Measurements from ENCODE around the gene PIP5K1A.

PIP5K1A gene

DNA sequence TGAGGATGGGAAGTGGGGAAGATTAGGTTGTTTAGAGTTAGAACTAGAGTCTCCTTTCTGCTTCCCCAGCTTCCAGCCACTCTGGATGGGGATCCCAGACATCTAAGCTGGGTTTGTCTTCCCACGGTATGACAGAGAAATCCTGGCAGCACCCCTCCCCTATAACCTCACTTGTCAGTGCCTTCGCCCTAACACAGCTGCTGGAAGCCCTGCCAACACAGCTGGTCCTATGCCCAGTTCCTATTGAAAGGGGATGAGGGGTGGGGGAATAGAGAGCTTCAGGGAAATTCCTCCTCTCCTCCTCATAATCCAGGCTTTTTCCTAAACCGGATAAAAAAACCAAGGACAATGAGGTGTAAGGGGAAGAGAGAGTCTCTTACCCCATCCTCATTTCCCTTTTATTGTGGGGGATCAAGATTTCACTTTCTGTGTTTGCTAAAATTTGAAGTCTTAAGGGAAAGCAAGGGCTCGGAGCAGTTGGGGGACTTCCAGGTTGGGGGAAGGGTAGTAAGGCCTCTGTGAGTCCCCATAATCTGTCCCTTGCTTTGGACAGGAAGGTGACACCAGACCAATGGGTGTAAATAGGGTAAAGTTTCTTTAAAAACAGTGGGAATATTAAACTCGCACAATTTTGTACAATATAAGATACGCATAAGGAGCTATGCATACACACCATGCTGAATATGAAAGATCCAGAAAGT, 23.2 kb upstream of the PIP5K1A start:
- Histone ChIP-seq H3K9ac (ENCODE audit: low read length) (peak overlapping the region; percentile 12), H3K4ac (ENCODE audit: low read depth in 1 of 2, low read length in 2 of 2) (no peak overlapping the region), H2BK12ac (ENCODE audit: low read length in 2 of 2) (no peak overlapping the region), H3K4me1 (ENCODE audit: control insufficient read depth, insufficient read depth, low read depth, low read length) (no peaks in the 10 kb centered on the region), H3K79me1 (replicated peaks; ENCODE audit: low read length, poor library complexity, severe bottlenecking) (peaks cover 4% of the 10 kb centered on the region), H3K27me3 (ENCODE audit: control insufficient read depth in 1 of 2, insufficient read depth in 1 of 2, low read length in 2 of 2) (no peaks in the 10 kb centered on the region), H2AFZ (ENCODE audit: low read depth, low read length) (no peak overlapping the region), H3K36me3 (ENCODE audit: control insufficient read depth in 1 of 2, insufficient read depth in 2 of 2, low read depth in 1 of 2, low read length in 2 of 2) (peaks cover 61 to 76% of the 10 kb centered on the region in 2 experiments), H2BK120ac (ENCODE audit: low read depth, low read length) (no peak overlapping the region), H3K18ac (ENCODE audit: low read depth in 1 of 2, low read length in 2 of 2) (no peak overlapping the region), H2AK5ac (ENCODE audit: low read length, severe bottlenecking) (no peak overlapping the region), H3K4me3 (ENCODE audit: insufficient read depth in 1 of 2, low read depth in 1 of 2, low read length in 2 of 2) (no peak overlapping the region), H3K14ac (ENCODE audit: low read length in 2 of 2) (no peak overlapping the region), H3K4me2 (ENCODE audit: low read length, poor library complexity, severe bottlenecking) (no peak overlapping the region), H4K91ac (ENCODE audit: low read length) (no peak overlapping the region), H2BK15ac (ENCODE audit: low read depth, poor library complexity, severe bottlenecking) (no peak overlapping the region), H2BK5ac (ENCODE audit: low read depth, low read length, poor library complexity, severe bottlenecking) (no peak overlapping the region), H3K27ac (ENCODE audit: low read length, poor library complexity, severe bottlenecking) (no peak overlapping the region), H4K8ac (ENCODE audit: low read length) (no peak overlapping the region), H3K9me3 (ENCODE audit: control insufficient read depth, low read length) (no peaks in the 10 kb centered on the region), H3K23ac (ENCODE audit: low read length in 2 of 2) (no peak overlapping the region)
- DNase-seq: no peak
- WGBS: 98% methylated on average over 3 of the region's 6 CpGs

DNA sequence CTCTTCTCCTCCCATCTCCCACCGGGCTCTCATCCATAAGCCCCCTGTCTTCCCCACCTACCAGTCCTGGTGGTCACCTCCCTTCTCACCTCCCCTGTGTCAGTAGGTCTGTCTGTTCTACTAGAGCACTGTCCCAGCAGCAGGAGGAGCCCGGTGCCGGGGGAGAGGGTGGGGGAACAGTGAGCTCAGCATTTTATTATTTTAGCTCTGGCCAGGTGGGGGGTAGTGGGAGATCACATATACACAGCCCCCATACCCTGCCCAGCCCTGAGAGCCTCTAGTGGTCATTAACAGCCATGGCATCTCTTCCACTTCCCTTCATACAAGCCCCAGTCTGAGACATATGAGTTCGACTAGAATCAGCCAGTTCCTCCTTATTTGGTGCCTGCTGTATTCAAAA, 22.5 kb upstream of the PIP5K1A start, which contains the start of gene TMOD4:
Gene TMOD4 (minus strand): TSS at position 119 of the 400 bp plus-strand sequence. CDS start 1,106 bp downstream, outside the sequence.
- Histone ChIP-seq H3K36me3 (ENCODE audit: control insufficient read depth in 1 of 2, insufficient read depth in 2 of 2, low read depth in 1 of 2, low read length in 2 of 2) (peaks cover 60 to 76% of the 10 kb centered on the region in 2 experiments), H3K27ac (ENCODE audit: low read length, poor library complexity, severe bottlenecking) (no peak within 1 kb of the TSS), H3K23ac (ENCODE audit: low read length in 2 of 2) (no peak within 1 kb of the TSS), H2BK120ac (ENCODE audit: low read depth, low read length) (no peak within 1 kb of the TSS), H2BK12ac (ENCODE audit: low read length in 2 of 2) (no peak within 1 kb of the TSS), H2AK5ac (ENCODE audit: low read length, severe bottlenecking) (no peak within 1 kb of the TSS), H3K14ac (ENCODE audit: low read length in 2 of 2) (no peak within 1 kb of the TSS), H2BK5ac (ENCODE audit: low read depth, low read length, poor library complexity, severe bottlenecking) (no peak within 1 kb of the TSS), H3K4me2 (ENCODE audit: low read length, poor library complexity, severe bottlenecking) (no peak within 1 kb of the TSS), H3K79me1 (replicated peaks; ENCODE audit: low read length, poor library complexity, severe bottlenecking) (peaks cover 6% of the 10 kb centered on the region), H3K27me3 (ENCODE audit: control insufficient read depth in 1 of 2, insufficient read depth in 1 of 2, low read length in 2 of 2) (no peaks in the 10 kb centered on the region), H3K9me3 (ENCODE audit: control insufficient read depth, low read length) (no peaks in the 10 kb centered on the region), H3K4me3 (ENCODE audit: insufficient read depth in 1 of 2, low read depth in 1 of 2, low read length in 2 of 2) (no peak within 1 kb of the TSS), H3K4ac (ENCODE audit: low read depth in 1 of 2, low read length in 2 of 2) (no peak within 1 kb of the TSS), H2BK15ac (ENCODE audit: low read depth, poor library complexity, severe bottlenecking) (no peak within 1 kb of the TSS), H3K4me1 (ENCODE audit: control insufficient read depth, insufficient read depth, low read depth, low read length) (no peaks in the 10 kb centered on the region), H3K9ac (ENCODE audit: low read length) (peak within 1 kb of the TSS; percentile 12), H4K91ac (ENCODE audit: low read length) (no peak within 1 kb of the TSS), H4K8ac (ENCODE audit: low read length) (no peak within 1 kb of the TSS), H2AFZ (ENCODE audit: low read depth, low read length) (no peak within 1 kb of the TSS), H3K18ac (ENCODE audit: low read depth in 1 of 2, low read length in 2 of 2) (no peak within 1 kb of the TSS)
- WGBS: 76% methylated on average over 2 of the region's 4 CpGs
- DNase-seq: peak; percentile 19

DNA sequence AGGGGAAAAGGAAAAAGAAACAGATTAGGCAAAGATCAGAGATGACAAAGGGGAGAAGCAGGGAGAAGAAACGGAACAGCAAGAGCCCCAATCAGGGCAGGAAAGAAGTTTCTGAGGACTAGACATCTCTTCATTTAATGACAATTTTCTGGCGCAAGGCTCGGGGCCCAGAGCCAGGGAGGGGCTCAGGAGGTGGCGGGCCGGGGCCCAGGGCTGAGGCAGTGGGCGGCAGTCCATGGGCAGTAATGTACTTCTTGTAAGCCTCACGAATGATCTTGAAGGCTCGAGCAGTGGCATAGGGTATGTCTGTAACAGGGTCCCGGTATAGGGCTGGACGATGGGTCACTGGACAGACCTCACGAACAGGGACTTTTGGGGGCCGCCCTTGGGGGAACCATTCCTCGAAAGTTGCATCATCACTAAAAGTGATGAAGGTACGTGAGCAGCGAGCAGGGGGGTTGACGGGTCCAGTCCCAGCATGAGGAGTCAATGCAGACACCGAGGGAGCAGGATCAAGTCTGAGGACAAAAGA, 21.8 kb upstream of the PIP5K1A start:
- Histone ChIP-seq H2AFZ (ENCODE audit: low read depth, low read length) (no peak overlapping the region), H3K4me1 (ENCODE audit: control insufficient read depth, insufficient read depth, low read depth, low read length) (no peaks in the 10 kb centered on the region), H3K4ac (ENCODE audit: low read depth in 1 of 2, low read length in 2 of 2) (no peak overlapping the region), H2BK5ac (ENCODE audit: low read depth, low read length, poor library complexity, severe bottlenecking) (no peak overlapping the region), H4K8ac (ENCODE audit: low read length) (no peak overlapping the region), H3K14ac (ENCODE audit: low read length in 2 of 2) (no peak overlapping the region), H3K4me2 (ENCODE audit: low read length, poor library complexity, severe bottlenecking) (no peak overlapping the region), H2BK15ac (ENCODE audit: low read depth, poor library complexity, severe bottlenecking) (no peak overlapping the region), H3K27ac (ENCODE audit: low read length, poor library complexity, severe bottlenecking) (no peak overlapping the region), H3K4me3 (ENCODE audit: insufficient read depth in 1 of 2, low read depth in 1 of 2, low read length in 2 of 2) (no peak overlapping the region), H3K79me1 (replicated peaks; ENCODE audit: low read length, poor library complexity, severe bottlenecking) (peaks cover 10% of the 10 kb centered on the region), H2BK120ac (ENCODE audit: low read depth, low read length) (no peak overlapping the region), H2BK12ac (ENCODE audit: low read length in 2 of 2) (no peak overlapping the region), H3K9ac (ENCODE audit: low read length) (no peak overlapping the region), H4K91ac (ENCODE audit: low read length) (no peak overlapping the region), H3K9me3 (ENCODE audit: control insufficient read depth, low read length) (no peaks in the 10 kb centered on the region), H3K18ac (ENCODE audit: low read depth in 1 of 2, low read length in 2 of 2) (no peak overlapping the region), H3K27me3 (ENCODE audit: control insufficient read depth in 1 of 2, insufficient read depth in 1 of 2, low read length in 2 of 2) (no peaks in the 10 kb centered on the region), H3K23ac (ENCODE audit: low read length in 2 of 2) (no peak overlapping the region), H3K36me3 (ENCODE audit: control insufficient read depth in 1 of 2, insufficient read depth in 2 of 2, low read depth in 1 of 2, low read length in 2 of 2) (peaks cover 60 to 76% of the 10 kb centered on the region in 2 experiments), H2AK5ac (ENCODE audit: low read length, severe bottlenecking) (no peak overlapping the region)
- WGBS: 97% methylated on average over 17 of the region's 17 CpGs
- no peak for DNase-seq

DNA sequence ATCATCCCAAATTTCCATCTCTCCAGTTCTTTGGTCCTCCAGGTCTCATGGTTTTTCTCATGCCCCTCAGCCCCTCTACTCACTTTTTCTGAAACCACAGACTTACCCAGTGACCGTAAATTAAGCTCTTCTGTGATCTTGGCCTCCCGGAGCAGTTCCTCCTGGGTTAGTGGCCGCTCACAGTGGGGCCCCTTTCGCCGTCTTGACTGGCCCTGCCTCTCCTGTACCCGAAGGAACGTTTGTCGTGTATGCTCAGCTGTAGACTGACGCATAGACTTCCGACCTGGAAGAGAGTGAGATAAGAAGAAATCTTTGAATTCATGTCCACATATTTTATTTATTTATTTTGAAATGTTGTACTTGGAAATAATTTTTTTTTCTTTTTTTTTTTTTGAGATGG, 14.1 kb upstream of the PIP5K1A start:
- H3K23ac ChIP-seq (ENCODE audit: low read length in 2 of 2): no peak overlapping the region
- H3K27ac ChIP-seq (ENCODE audit: low read length, poor library complexity, severe bottlenecking): no peak overlapping the region
- H2AK5ac ChIP-seq (ENCODE audit: low read length, severe bottlenecking): no peak overlapping the region
- no peak overlapping the region for H2BK120ac ChIP-seq (ENCODE audit: low read depth, low read length)
- no peak for DNase-seq
- H4K91ac ChIP-seq (ENCODE audit: low read length): no peak overlapping the region
- no peaks in the 10 kb centered on the region for H3K27me3 ChIP-seq (ENCODE audit: control insufficient read depth in 1 of 2, insufficient read depth in 1 of 2, low read length in 2 of 2)
- no peak overlapping the region for H2BK5ac ChIP-seq (ENCODE audit: low read depth, low read length, poor library complexity, severe bottlenecking)
- H3K18ac ChIP-seq (ENCODE audit: low read depth in 1 of 2, low read length in 2 of 2): no peak overlapping the region
- peaks cover 46 to 63% of the 10 kb centered on the region in 2 experiments for H3K36me3 ChIP-seq (ENCODE audit: control insufficient read depth in 1 of 2, insufficient read depth in 2 of 2, low read depth in 1 of 2, low read length in 2 of 2)
- no peaks in the 10 kb centered on the region for H3K9me3 ChIP-seq (ENCODE audit: control insufficient read depth, low read length)
- no peak overlapping the region for H4K8ac ChIP-seq (ENCODE audit: low read length)
- no peak overlapping the region for H3K4me2 ChIP-seq (ENCODE audit: low read length, poor library complexity, severe bottlenecking)
- H2BK15ac ChIP-seq (ENCODE audit: low read depth, poor library complexity, severe bottlenecking): no peak overlapping the region
- H3K4ac ChIP-seq (ENCODE audit: low read depth in 1 of 2, low read length in 2 of 2): no peak overlapping the region
- H2BK12ac ChIP-seq (ENCODE audit: low read length in 2 of 2): no peak overlapping the region
- H3K14ac ChIP-seq (ENCODE audit: low read length in 2 of 2): no peak overlapping the region
- H3K9ac ChIP-seq (ENCODE audit: low read length): no peak overlapping the region
- H3K4me3 ChIP-seq (ENCODE audit: insufficient read depth in 1 of 2, low read depth in 1 of 2, low read length in 2 of 2): no peak overlapping the region
- no peak overlapping the region for H2AFZ ChIP-seq (ENCODE audit: low read depth, low read length)
- 98% methylated on average over 8 of the region's 10 CpGs for WGBS
- no peaks in the 10 kb centered on the region for H3K4me1 ChIP-seq (ENCODE audit: control insufficient read depth, insufficient read depth, low read depth, low read length)
- peaks cover 34% of the 10 kb centered on the region for H3K79me1 ChIP-seq (replicated peaks; ENCODE audit: low read length, poor library complexity, severe bottlenecking)
